GM23248 (cell line): ENCODE measurements around the gene ASXL1.

Experiments used
- EZH2 ChIP-seq: fragments of 200-600 bp; sonication (generic); IDR thresholded peaks from 2 replicates; pipeline ENCODE4 v1.6.1; 2018; ENCODE audit warnings: antibody characterized with exemption, mild to moderate bottlenecking; ENCODE audit not compliant: insufficient read depth, poor library complexity, severe bottlenecking
- EZH2phosphoT487 ChIP-seq: fragments of 200-600 bp; sonication (generic); IDR thresholded peaks from 2 replicates; pipeline ENCODE4 v1.6.1; 2018; ENCODE audit warnings: antibody characterized with exemption, moderate library complexity, mild to moderate bottlenecking, low read depth; ENCODE audit not compliant: insufficient read depth

GRCh38 chr20:32449890-32450401 lies 91.8 kb downstream of the ASXL1 start:
- TF ChIP-seq EZH2phosphoT487 (no peak), EZH2 (no peak)
